Stimulated activated CD8-positive, alpha-beta memory T cell treated with anti-CD3 and anti-CD28 coated beads, Interleukin-7, amount 100 ng/mL, for 4 hours (primary cell): ENCODE measurements around the gene GNA14.
"Not testable (repeated sequence)": the region's sequence is repeated elsewhere in the genome, so short reads cannot be mapped to it uniquely, and the experiment has no call there.

Experiments
- DNase-seq, 2 donors: peaks; one replicate each; pipeline ENCODE4 v3.0.0-alpha.2; 2020; ENCODE audit warnings: low read depth in 2 of 2

Gene GNA14

DNA sequence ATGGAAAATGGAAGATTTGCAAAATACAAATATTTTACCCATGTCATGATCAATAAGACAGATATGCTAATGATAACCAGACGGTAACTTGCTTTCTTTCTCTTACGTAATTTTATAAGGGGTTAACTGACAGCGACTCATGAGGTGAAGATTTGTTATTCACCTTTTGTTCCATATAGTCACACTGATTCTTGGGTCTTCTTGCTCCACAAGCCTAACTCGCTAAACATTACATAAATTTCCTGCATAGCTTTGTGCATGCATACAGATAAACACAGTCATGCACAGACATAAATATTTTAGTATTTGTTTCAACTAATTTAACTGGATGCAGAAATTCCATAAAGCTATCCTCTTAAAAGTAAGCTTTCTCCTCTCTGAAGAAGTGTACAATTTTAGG, 244.9 kb downstream of the GNA14 start:
- no peak for DNase-seq

GRCh38 chr9:77402286-77402685, 245.8 kb downstream of the GNA14 start:
- DNase-seq = no peak

- DNase-seq = no peak
These were observed 248.2 kb downstream of the GNA14 start for GRCh38 chr9:77399964-77400363.

- not testable (repeated sequence) for DNase-seq
These were observed 249.5 kb downstream of the GNA14 start for GRCh38 chr9:77398581-77398980.

DNA sequence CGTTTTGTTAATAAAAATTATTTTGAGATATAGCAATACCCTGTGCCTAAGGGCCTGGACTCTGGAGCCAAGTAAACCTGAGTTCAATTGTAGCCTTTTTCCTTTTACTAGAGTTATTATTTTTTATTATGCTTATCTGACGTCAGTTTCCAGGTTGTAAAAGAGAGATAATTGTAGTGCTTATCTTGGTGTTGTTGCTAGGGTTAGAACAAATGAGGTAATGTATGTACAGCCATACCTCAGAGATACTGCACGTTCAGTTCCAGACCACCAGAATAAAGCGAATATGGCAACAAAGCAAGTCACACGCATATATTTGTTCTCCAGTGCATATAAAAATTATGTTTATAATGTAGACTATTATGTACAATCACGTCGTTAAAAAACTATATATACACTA, 255.8 kb downstream of the GNA14 start:
- no peak for DNase-seq

DNA sequence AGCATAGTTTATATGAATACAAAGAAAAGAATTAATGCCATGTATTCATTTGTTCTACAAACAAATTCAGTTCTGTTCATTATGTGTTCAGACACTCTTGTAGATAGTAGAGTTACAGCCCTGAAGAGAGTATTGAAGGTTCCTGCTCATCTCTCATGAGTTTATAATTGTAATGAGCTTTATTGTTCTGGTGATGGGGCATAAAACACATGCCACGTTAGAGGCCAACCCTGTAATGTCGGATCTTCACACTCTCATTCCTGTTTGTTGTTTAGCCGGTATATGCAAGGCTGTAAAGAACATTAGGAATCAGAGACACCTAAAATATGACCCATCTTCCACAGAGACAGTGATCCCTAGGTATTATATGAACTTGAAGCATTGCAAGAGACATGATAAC, 256.3 kb downstream of the GNA14 start:
- no peak for DNase-seq

GRCh38 chr9:77386187-77386586, 261.9 kb downstream of the GNA14 start:
- no peak for DNase-seq

GRCh38 chr9:77384406-77384805, 263.7 kb downstream of the GNA14 start:
- DNase-seq = no peak

GRCh38 chr9:77375956-77376532, 272.1 kb downstream of the GNA14 start:
- DNase-seq = no peak

- DNase-seq = no peak
These were observed 273.9 kb downstream of the GNA14 start for GRCh38 chr9:77374266-77374665.
